ENCODE data around the gene HOXB8.

DNA sequence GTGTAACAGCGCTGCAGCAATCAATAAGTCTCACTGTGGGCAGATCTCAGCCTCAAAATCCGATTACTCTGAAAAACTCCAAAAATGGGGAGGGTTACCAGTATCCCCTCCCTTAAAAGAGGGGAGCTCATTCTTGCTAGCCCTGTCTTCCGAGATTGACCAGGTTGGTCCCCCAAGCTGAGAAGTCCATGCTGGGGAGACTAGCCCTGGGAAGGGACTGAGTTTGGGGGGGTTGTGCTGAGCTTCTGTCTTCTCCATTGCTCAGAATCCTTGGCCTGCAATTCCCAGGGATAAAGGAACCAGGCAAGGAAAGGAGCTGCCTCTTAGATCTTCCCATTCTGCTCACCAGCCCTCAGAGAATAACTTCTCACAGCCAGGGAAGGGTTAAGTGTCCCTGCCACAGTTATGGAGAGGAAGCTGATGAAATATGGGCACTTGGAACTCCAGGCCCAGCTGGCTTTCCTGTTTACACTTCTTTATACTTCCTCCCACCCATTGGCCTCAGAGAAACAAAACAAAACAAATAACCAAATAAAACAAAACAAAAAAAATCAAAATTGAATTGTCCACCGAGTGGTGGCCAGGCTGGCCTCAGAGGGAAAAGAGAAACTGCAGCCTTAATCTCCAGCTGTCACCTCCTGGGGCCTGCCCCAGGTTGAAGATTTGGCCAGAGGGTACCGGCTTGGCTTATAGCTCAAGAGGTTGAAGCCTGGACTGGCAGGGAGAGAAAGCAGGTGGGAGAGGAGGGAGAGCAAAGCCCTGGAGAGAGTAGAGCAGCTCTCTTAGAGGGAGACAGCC, 27.6 kb downstream of the HOXB8 start:
- no peak for TF ChIP-seq ARNT (IDR thresholded peaks at IDR 0.05)
- TF ChIP-seq ZNF384 (IDR thresholded peaks at IDR 0.05): no peak
- TF ChIP-seq FOXA1 (IDR thresholded peaks at IDR 0.05): no peak
- TF ChIP-seq SP1 (IDR thresholded peaks at IDR 0.05): no peak
- TF ChIP-seq TARDBP (IDR thresholded peaks at IDR 0.05): no peak
- TF ChIP-seq CTBP1 (IDR thresholded peaks at IDR 0.05; ENCODE audit: borderline replicate concordance): peak; percentile 59; the same call in 1 of the 2 replicates
- no peak for TF ChIP-seq BHLHE40 (IDR thresholded peaks at IDR 0.05; ENCODE audit: borderline replicate concordance)
- TF ChIP-seq SUZ12 (IDR thresholded peaks at IDR 0.05): no peak
- no peak for TF ChIP-seq FOXM1 (IDR thresholded peaks at IDR 0.05; ENCODE audit: borderline replicate concordance)
- no peak for TF ChIP-seq FOXK2 (IDR thresholded peaks at IDR 0.05)
- TF ChIP-seq NFRKB (IDR thresholded peaks at IDR 0.05): no peak
- no peak for TF ChIP-seq ELF4 (IDR thresholded peaks at IDR 0.05)
